CD4-positive, alpha-beta T cell treated with Interleukin-4 for 4 hours (primary cell): ENCODE results near the gene SLC45A3.

Experiments
- DNase-seq: peaks from one replicate; pipeline ENCODE4 v3.0.0-alpha.2; 2020

Gene SLC45A3

DNA sequence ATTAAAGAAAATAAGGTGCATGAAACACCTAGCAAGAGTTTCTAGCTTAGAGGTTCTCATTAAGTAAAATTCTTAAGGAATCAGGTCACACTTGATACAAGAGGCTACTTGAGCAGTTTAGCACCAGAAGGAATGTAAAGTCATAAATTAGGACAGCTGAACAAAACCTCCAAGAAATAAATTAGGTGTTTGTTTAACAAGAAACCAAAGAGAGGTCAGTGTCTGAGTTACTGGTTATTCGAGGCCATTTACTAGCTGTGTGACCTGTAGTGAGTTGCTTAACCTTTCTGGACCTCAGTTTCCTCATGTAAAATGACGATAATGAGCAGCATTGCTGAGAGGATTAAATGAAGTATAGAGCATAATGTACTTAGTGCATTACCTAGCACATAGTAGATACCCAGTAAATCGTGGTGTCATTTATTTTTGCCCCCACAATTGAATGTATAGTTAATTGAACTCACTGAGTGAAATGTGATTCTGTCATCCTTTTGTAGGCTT lies 47.6 kb downstream of the SLC45A3 start:
- no peak for DNase-seq

DNA sequence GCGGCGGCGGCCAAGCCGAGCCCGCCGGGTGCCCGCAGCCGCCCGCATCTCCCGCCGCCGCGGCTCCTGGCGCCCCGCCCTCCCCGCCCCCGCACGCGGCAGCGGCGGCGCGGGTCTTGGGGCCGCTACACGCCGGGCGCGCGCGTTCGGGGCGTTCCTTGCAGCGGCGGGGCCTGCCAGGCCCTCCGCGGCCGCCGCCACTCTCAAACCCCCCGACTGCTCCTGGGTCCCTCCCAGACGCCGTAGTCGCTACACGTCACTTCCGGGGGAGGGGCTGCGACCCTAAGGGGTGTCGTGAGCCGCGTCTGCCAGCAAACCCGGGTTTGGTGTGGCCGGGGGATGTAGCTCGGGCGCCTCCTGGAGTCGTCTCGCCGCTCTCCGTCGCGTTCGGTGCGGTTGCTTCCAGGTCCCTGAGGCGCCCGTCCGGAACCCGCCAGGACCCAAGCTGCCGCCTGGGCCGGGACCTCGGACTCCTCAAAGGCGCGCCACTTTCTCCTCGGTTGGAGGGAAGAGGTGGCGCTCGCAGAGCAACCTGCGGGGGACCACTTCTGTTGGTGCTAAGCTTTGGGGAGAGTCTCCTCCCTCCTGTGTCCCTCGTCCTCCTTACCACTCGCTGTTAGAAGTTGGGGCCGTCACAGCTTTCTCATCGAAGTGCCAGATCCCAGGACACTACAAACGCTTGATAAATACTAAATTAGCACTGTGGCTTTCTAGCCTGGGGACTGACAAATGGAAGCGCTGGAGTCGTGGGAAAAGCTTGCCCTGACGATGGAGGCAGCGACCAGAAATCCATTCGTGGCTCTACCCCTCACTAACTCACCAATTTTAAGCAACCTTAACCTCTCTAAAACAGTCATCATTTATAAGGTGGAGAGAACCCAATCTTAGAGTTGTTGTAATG lies 48.3 kb downstream of the SLC45A3 start, which contains the start of gene ELK4:
ELK4 (minus strand) TSS at position 244 of the 901 bp plus-strand sequence. CDS start 8,129 bp downstream, outside the sequence.
- DNase-seq = peak; percentile 99

DNA sequence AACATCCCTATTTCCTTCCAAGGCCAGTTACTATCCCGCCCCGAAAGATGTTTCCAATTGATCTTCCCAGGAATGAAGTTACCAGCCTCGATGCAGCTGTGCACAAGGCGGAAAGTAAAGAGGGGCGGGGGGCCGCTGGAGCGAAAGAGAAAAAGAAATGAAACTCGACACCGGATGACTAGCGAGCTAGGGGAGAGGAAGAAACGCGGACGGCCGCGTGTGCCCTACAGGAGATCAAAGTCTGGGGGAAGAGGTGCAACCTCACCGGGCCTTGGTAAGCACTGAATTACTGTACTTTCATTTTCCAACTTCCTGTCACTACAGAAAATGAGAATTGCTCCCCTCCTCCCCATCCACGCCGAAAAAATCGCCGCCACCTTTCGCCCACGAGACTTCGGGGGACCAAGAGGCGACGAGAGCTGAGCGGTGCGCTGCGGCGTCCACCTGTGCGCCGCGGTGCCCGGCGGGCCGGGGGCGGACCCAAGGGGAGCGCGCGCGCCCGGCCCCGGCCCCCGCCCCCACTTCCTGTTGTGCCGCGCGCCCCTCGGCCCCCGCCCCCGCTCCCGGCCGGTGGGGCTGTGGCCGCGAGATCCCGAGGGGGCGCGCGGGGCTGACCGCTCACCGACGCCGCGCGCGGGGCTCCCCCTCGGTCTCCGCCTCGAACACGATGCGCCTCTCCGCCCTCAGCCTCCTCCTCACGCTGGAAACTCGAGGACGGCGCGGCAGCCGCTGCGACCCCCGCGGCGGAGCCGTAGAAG lies 49.1 kb downstream of the SLC45A3 start:
- peak; percentile 87 for DNase-seq

DNA sequence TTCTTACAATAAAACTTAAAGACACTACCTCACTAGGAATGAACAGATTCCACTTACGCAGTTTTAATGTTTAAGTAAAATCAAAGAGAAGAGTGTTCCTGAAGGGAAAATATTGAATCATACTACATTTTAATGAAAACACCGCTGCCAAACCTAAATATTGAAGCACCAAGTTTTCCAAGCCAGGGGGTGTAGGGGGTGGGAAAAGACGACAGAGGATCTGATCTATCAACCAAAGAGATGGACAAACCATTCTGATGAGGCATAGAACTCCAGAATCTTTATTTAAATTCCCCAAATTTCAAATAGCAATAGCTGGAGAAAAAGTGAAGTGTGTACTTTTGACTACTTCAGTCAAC lies 49.7 kb downstream of the SLC45A3 start:
- DNase-seq = no peak

DNA sequence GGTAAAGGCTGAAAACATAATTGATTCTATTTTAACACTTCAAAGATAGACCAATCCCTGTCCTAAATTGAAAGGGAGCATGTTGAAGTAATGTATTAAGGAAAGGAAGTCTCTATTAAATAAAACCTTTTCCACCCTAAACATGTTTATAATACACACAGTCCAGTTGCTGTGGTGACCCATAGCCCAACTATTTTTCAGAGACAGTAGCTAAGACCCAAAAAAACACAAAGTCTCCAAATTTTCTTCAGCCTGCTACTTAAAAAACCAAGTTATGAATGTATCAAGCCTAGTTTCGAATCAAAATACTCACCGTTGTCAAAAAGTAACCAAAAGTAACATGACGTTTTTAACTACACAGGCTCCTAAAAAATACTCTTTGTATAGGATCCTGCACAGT lies 50.1 kb downstream of the SLC45A3 start:
- DNase-seq = peak; percentile 28

DNA sequence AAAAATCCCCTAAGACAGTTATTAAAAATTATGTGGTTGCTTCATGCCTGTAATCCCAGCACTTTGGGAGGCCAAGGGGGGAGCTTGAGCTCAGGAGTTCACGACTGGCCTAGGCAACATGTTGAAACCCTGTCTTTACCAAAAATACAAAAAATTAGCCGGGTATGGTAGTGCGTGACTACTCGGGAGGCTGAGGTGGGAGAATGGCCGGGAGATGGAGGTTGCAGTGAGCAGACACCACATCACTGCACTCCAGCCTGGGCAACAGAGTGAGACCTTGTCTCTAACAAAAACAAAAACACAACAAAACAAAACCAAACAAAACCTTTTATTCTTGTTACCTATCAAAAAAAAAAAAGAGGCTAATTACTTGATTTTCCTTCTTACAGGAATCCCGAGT lies 50.6 kb downstream of the SLC45A3 start:
- no peak for DNase-seq

DNA sequence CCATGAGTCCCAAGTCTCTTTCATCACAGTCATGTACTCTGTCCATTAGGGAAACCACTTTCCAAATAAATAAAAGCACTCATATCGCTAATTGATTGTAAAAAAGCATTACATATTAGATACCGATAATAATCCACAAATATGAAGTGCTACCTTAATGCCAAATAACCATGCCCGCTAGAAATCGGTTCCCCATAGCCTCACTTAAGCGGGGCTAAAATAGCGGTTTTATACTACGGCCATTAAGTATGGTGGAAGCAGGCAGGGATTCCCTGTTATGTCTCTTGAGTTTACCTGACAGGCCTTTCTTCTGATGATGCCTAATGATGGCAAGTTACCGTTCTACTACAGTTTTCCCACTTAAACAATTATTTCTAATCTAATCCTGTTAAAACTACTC lies 52.4 kb downstream of the SLC45A3 start:
- DNase-seq = no peak

DNA sequence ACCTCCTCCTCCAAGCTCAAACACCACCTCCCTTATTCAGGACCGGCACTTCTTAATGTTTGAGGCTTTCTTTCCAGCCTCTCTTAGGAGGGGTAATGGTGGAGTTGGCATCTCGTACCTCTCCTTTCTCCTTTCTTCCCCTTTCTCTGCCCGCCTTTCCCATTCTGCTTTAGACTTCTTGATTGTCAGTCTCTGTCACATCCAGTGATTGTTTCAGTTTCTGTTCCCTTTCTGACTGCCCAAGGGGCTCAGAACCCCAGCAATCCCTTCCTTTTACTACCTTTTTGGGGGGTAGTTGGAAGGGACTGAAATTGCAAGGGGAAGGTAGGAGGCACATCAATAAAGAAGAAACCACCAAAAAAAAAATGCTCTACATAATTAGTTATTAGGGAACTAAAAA lies 54.1 kb downstream of the SLC45A3 start:
- DNase-seq = no peak

DNA sequence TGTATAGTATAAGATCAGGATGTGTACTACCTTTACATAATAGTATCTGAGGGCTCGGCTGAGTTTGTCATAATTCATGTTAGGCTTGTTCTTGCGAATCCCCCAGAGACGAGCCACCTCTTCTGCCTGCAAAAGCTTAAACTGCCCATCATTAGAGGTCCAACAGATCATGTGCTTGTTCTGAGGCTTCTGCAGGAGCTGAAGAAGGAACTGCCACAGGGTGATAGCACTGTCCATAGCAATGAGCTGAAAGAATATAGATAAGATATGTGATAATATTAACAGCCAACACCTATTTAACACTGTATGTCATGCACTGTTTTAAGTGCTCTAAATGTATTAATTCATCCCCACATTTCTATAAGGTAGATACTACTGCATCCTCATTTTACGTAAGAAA lies 56.7 kb downstream of the SLC45A3 start:
- no peak for DNase-seq

DNA sequence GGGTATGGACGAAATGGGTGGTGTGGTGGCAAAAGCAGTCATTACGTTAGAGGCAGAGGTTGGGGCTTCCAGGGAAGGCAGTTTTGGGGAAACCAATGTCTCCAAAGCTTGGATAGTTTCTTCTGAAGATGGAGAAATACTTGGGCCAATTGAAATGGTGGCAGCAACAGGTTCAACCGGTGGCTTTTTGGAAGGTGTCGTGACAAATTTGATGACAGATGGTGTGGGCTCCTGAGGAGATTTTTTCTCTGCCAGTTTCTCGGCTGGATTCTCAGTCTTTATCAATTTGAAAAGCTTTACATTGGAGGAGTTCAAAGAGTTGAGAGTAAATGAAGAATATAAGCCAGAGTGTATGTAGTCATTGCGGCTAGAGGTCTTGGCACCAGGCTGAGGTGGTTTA lies 60.0 kb downstream of the SLC45A3 start:
- DNase-seq = no peak

DNA sequence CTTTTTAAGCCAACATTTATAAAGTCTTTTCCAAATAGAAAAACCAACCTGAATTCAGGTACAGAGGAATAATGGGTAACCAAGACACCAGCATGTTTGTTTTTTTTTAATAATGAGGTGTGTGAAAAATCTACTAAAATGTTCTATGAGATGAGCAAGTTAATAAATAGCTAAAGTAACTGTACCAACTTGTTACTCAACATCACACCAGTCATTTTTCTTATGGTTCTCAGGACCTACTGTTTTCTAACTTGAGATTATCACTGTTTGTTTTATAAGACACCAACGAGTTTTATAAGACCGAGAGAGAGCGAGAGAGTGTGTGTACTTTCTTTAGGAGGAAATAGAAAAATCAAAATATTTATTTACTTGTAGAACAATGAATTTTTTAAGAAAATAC lies 60.9 kb downstream of the SLC45A3 start:
- DNase-seq = no peak

DNA sequence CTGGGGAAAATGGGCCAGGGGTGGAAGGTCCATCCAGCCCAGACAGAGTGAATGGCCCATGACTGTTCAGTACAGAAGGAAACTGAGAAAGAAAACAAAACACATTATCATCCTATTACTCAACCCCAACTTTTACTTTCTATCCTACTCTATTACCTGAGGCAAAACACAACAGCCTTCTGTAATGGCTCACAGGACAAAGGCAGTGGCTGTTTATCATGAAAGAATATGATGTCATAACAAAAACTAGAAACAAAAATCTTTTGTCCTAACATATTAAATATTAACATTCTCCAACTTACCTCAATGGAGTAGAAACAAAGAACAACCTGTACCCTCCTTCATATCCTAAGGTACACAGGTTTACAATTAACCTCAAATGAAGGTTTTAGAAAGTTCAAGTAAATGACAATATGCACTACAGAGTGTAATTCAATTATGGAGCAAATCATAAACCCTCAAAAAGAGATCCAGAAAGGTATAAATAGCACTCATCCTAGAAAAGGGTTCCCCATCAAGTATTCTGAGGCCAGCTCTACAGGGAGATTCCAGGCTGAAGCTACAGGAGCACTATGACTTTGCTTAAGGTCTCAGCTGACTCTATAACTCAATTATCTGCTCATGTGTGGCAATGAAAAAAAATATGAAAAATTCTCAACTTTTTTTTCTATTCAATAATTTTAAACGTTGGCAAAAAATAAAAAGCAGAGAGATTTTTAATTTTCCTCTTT lies 63.6 kb downstream of the SLC45A3 start:
- no peak for DNase-seq

DNA sequence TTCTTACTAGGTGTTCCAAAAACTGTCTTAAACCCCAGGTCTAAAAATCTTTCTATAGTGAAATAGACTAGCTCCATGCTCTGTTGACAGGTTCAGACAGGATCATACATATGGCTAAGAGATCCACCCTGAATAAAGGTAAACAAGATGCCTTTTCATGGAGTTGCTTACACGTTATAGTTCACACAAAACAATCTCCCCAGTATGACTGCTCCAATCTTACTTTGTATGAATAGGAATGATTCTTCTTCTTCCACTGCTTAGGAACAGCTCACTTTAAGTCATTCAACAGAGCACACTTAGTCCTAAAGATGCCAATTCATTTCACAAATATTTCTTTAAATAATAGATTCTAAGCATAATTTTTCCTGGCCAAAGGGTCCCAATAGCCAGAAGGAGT lies 64.5 kb downstream of the SLC45A3 start:
- DNase-seq = no peak

DNA sequence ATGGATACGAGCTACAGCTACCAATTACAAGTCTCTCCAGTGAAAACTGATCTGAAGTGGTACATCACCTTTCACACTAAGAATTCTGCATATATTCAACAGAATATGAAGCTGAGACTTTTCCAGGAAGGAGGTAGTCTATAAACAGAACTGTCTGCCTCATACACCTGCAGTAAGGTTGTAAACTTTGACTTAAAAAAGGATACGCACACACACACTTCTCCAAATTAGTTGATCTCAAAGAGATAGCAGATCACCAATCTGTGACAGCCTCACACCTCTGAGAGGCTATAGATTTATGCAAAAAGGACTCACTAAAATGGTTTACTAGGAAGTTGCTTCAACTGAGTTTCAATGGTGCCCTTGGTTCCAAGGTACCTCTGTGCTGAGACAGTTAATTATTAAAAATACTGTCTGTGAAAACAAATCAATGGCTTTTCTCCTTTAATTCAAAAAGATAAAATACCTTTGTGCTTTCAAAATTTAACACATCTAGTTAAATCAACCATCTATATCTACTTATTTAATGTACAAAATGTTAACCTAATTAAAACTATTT lies 66.4 kb downstream of the SLC45A3 start:
- DNase-seq = no peak

DNA sequence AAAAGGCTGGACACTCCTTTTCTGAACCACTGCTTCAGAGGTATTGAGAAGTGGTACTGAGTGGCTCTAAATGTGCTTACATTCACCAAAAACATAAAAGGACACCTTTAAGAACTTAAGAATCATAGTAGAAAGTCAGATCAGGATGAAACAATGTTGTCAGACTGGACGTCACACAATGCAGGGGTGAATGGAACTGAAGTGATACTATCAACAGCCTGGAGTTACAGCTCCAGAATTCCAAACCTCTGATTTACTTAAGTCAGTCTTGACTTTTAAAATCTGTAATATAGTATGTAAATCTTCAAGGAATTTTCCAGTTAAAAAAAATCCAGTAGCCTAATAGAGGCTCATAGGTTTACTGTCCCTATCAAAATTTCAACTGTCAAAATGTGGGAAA lies 67.8 kb downstream of the SLC45A3 start:
- no peak for DNase-seq

DNA sequence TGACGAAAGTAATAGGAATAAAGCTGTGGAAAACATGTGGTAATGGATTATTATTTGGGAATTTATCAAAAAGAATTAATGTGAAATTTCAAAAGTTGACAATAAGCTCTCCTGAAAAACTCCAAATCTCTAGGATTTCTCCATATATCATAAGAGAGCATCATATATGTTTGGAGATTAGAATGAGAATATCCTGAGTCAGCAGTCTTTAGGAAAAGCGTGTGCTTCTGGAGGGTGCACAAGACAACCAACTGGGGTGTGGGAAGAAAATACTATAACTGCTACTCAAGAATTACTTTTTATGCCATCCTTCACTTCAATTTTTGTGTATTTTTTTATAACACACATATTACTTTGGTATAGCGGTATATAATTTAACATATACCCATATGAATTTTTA lies 68.2 kb downstream of the SLC45A3 start:
- DNase-seq = no peak

DNA sequence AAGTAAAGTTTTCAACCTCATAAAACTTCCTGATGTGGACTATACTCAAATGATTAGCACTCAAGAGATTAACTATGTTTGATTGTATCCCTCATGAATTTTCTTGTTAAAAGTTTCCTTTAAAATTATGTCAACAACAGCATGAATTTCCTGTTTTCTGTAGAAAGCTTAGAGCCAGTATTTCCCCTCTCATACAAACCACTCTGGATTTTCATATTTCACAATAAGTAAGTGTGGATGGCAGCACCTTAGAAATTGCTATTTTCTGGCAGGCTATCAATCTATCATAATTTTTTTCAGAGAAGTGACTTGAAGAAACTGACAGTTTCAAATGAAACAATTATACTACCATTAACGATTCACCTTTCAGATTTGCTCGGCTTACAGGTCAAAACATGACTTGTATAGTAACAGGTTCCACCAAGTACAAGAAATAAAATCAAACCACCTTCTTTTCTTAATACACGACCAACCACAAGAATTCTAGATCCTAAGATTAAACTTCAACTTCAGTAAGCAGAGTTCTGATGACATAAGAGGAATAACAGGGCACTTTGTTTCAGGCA lies 69.3 kb downstream of the SLC45A3 start:
- no peak for DNase-seq

DNA sequence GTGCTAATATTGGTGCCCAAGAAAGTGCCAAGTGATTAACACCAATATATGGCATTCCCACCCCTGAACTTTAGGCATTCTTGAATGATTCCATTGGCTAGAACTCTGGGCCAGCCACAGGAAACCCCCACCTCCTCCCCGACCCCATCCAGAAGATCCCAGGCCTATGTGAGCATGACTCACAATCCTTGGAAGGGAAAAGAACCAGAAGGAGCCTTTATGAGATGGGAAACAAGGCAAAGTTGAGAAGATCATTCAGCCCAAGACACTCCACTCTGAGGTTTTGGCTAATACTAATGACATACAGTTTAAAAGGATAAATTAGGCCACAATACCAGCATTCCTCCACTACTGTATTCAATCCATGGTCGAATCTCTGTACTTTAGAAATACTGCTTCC lies 70.3 kb downstream of the SLC45A3 start:
- DNase-seq = no peak
